Stimulated activated CD8-positive, alpha-beta memory T cell treated with anti-CD3 and anti-CD28 coated beads, Interleukin-7, amount 100 ng/mL, for 48 hours (primary cell): ENCODE results near the gene MFAP5.
A peak's percentile ranks its signal among the peaks of the same experiment; 100 is the strongest.

Source experiments
- DNase-seq, 2 donors: peaks; one replicate each; pipeline ENCODE4 v3.0.0-alpha.2; 2020; ENCODE audit warnings: low read depth in 1 of 2; ENCODE audit errors: extremely low read depth in 1 of 2

MFAP5 gene

DNA sequence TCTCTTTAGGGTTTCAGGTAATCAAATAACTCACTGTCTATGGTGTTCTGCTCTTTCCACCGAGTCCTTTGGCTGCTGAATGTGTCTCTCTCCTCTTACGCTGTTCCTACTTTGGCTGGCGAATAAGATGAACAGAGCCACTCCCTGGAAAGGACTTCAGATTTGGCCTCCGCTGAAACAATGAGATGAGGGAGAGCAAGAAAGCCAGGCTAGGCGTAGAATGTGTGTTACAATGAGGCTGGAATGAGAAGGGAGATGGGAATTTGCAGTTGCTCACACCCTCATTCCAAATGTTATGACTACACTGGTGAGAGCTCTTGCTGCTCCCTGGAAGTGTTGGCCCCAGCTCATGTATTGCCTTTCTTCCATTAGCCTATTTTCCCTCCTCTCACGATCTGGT, at the start of gene MFAP5:
TSS of gene MFAP5 (minus strand) at position 234 of the 400 bp plus-strand sequence. CDS start 722 bp downstream, outside the sequence.
- no peak for DNase-seq

DNA sequence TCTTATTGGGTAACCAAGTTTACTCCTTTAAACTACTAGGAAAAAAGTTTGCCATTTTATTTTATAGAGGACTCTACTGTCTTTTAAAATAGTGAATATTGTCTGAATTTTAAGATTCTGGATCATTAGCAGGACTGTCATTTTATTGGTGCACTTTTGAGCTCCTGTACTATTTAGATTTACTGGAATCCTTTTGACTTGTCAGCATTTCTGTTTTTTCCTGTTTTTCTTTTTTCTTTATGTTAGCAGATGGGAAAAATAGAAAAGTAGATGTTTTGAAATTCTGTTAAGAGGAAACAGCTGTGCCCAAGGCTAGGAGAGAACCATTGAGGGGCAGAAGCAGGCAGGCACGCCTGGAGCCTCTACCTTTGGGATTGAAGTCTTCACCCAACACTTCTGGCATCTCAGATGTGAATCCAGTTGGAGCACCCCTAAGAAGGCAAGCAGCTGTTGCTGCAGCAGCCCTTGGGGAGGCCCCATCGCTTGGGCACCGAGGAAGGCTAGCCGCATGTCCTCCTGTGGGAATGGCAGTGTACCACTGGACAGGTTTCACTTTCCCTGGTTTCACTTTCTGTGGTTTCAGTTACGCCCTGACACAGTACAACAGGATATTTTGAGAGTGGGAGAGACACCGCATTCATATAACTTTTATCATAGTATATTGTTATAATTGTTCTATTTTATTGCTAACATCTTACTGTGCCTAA, 46.7 kb upstream of the MFAP5 start:
- DNase-seq: no peak

GRCh38 chr12:8702159-8702558, 39.5 kb upstream of the MFAP5 start:
- DNase-seq: no peak

- DNase-seq: no peak
These were observed 38.5 kb upstream of the MFAP5 start for GRCh38 chr12:8701046-8701660.

DNA sequence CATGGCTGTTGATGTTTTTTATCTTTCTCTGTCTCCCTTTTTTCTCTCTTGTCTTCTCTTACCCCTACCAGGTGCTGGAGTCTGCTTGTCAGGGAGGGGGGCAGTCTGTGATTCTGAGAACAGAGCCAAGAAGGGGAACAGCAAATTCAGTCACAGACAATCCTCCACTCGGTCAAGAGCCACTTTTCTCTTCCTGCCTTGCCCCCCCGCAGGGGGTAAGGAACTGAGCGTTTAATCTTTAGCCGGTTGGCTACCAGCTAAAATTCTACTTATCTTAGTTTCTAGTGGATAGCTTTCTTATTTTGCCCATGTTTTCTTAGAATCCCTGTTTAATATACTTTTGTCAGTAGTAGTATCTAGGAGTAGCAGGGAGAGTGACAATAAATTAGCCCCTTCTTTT, 37.1 kb upstream of the MFAP5 start:
- no peak for DNase-seq

DNA sequence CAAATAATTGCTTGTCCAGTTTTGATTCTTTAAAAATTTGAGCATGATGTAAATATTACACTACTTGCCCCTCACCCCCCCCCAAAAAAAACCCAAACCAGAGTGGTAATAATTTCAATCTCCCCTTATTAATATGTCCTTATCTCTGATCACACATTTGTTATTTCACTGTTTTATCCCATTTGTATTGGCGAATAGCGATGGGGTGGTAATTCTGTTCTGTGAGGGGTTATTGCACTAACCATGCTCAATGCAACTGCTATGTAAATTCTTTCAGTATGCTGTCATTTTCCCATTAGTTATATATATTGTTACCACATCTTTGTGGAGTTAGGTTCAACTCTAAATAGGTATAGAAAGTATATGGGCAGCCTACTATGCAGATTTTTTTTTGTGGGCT, 36.3 kb upstream of the MFAP5 start:
- no peak for DNase-seq

DNA sequence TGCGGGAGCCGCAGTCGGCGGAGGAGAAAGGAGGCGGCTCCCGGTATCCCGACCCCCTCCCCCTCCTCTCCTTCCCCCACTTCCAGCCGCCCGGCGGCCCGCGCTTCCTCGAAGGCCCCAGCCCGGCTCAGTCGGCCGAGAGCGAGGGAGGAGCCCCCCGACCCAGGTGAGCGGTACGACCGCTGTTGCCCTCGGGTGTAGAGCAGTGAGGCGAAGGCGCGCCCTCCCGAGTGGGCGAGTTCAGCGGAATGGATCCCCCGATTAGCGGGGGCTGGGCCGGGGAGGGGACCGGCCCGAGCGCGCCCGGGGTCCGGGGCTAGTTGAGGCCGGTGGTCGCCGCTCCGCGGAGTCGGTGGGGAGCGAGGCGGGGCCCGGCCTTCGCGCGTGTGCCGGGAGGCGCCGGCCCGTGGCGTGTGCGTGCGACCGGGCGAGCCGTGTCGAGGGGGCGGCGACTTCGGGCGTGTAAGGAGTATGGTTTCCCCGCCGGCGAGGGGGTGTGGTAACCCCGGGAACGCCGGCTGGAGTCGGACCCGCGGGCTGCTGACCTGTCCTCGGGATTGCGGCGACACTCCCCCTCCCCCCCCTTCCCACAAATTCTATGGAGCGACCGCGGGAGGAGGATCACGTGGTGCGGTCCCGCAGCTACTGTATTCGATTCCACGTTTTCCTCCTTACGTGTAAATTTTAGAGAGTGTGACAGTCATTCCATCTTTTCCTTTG, 35.7 kb upstream of the MFAP5 start:
- peak in 1 of 2 donors; percentile 11 for DNase-seq

- DNase-seq: peak; percentile 41 to 43
These were observed 35.0 kb upstream of the MFAP5 start, which contains the start of gene RIMKLB for GRCh38 chr12:8697476-8698131. TSS of gene RIMKLB (plus strand) at chr12:8697991. CDS start at chr12:8713867, 15,876 bp downstream.

- no peak for DNase-seq
These were observed 34.5 kb upstream of the MFAP5 start for GRCh38 chr12:8697120-8697475.

GRCh38 chr12:8696442-8697090, 33.9 kb upstream of the MFAP5 start:
- no peak for DNase-seq

DNA sequence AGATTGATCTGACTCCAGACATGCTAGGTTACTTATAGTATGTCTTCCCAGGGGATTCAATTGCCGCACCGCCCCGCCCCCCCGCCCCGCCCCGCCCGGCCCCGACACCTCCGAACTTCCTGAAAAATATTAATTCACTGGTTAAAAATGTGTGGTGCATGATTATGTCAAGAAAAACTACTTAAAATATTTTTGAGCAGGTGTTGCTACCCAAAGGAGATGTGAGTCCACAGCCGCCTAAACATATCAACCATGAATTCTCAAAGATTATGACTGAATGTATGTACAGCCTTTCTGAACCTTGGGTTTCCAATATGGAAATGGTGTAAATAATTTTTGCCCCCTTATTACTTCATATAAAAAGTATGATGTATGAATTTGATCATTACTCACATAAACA, 32.5 kb upstream of the MFAP5 start:
- no peak for DNase-seq

DNA sequence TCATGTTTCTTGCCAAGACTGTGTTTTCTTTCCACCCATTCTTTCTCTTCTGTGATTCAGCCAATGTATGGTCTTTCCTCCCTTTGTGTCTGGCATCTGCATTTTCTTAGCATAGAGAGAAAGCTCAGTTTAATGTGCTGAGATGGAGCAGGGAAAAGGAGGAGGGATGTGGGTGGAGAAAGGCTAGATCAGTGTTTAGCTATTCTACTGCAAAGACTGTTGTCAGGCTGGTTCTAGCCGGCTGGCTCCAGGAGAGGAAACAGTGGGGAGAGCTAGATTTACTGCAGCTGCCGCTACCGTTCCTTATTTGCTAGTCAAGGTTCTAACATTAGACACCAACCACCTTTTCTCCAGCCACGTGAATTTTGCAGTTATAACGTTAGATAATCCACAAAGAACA, 29.9 kb upstream of the MFAP5 start:
- no peak for DNase-seq

DNA sequence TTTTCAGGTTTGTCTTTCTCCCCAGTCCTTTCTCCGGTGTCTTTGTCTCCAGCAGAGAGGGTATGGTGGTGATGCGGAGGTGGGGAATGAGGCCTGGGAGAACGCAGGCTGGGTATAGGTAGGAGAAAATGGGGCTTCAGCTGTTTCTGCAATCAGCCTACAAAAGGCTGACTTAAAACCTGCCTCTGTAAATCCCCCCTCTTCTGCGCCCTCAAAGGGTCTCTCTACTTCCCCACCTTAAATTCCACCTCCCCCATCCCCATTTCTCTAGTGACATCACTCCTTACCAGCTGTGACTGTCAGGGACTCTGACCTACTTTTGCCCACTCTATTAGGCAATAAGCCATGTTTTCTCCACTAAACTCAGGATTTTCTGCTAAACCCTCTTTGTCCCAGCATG, 27.1 kb upstream of the MFAP5 start:
- DNase-seq: no peak

- DNase-seq: no peak
These were observed 25.4 kb upstream of the MFAP5 start for GRCh38 chr12:8687846-8688601.

DNA sequence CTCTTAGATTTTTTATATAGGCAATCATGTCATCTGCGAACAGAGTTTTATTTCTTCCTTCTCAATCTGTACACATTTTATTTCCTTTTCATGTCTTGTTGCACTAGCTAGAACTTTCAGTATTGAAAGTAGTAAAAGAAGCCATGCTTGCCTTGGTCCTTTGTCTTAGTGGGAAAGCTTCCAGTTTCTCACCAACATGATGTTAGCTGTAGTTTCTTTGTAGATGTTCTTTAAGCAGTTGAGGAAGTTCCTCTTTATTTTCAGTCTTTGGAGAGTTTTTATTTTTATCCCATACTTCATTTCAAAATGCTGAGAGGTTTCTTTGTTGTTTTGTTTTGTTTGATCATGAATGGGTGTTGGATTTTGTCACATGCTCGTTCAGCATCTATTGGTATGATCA, 22.4 kb upstream of the MFAP5 start:
- no peak for DNase-seq

DNA sequence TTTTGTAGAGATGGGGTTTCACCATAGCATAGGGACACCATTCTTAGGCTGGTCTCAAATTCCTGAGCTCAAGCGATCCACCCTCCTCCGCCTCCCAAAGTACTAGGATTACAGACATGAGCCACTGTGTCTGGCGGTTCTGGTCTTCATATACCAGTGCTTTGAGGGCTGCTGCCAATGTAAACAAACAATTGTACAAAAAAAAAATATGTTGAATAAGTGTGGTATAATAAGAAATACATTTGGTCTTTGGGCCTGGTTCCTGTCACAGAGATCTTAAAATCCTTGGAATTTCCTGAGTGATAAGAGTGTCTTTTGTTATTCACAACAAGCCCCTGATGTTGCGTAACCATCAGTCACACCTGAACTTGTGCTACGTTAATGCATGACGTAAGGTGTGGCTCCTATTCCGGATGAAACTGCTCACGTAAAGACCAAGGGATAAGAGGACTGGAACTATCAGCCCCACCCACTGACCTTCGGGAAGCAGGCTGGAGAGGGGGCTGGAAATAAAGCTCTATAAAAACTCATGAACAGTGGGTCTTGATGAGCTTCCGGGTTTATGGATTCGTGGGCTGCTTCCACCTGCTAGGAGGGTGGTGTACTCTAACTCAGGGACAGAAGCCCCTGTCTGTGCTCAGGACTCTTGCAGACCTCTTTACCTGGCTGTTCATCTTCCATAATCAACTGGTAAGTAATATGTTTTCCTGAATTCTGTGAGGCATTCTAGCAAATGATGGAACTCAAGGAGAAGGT, 18.7 kb upstream of the MFAP5 start:
- no peak for DNase-seq

- DNase-seq: no peak
These were observed 17.9 kb upstream of the MFAP5 start for GRCh38 chr12:8680533-8680932.

- no peak for DNase-seq
These were observed 16.1 kb upstream of the MFAP5 start for GRCh38 chr12:8678661-8679111.

DNA sequence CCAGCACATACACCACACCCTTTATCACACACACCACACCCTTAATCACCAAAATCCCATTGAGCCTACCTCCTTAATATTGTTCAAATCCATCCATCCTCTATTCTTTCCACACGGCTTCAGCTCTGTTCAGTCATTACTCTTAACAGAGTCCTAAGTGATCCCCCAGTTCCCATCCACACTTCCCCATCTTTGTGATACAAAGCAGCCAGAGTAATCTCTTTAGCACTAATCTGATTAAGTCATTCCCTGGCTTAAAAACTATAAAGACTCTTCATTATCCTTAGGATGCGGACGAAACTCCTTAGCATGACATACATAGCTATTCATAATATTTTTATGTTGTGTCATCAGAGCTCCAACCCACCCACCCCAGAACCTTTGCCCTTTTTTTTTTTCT, 14.7 kb upstream of the MFAP5 start:
- no peak for DNase-seq

DNA sequence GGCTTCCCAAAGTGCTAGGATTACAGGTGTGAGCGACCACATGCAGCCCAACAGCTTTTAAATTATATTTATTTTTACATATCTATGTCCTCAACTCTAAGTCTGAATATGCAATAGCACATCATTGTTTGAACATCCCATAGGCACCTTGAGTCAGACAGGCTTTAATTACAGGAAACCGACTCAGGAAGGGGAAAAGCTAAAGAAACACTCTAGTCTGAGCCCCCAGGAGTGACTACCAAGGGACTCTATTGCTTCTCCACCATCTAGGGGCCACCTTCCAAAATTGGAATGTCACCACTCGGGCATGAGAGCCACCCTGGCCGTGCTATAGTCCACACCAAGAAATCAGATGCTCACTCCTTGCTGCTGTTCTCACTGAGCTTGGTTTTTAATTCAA, 14.0 kb upstream of the MFAP5 start:
- no peak for DNase-seq
